WTC11 (cell line): ENCODE data around the gene KLHL11. TPM values are rescaled to one million over a fixed set of nuclear protein-coding genes. Genes with fewer than 3 reads are reported as not detected.

Experiments
- ATAC-seq: fragments of 200-7000 bp; cut with Tn5 transposase; 2 replicates; pipeline ENCODE4 v1.10.0; 2021; ENCODE audit warnings: mild to moderate bottlenecking, moderate library complexity
- CTCF ChIA-PET: fragments of 300-600 bp; sonication (Branson Sonifier 250); formaldehyde crosslinking; loops from one replicate; lab custom pipeline; 2021; ENCODE audit warnings: antibody characterized with exemption; lab: Charles Lee
- POLR2A ChIA-PET: fragments of 350-600 bp; sonication (Branson Sonifier 250); formaldehyde crosslinking; loops from one replicate; lab custom pipeline; 2021; ENCODE audit warnings: antibody characterized with exemption; lab: Charles Lee
- DNase-seq: peaks from one replicate; pipeline ENCODE4 v3.0.0; 2021; ENCODE audit warnings: low spot score
- H3K27ac Mint-ChIP-seq: 2 replicates; pipeline ENCODE4 v1.8.0; 2021; ENCODE audit warnings: mixed read lengths
- H3K27me3 Mint-ChIP-seq: 2 replicates; pipeline ENCODE4 v1.8.0; 2021; ENCODE audit warnings: low read depth, mild to moderate bottlenecking, moderate library complexity, mixed read lengths
- H3K36me3 Mint-ChIP-seq: 2 replicates; pipeline ENCODE4 v1.8.0; 2021; ENCODE audit warnings: mixed read lengths
- H3K4me1 Mint-ChIP-seq: 2 replicates; pipeline ENCODE4 v1.8.0; 2022; ENCODE audit warnings: mixed read lengths
- H3K4me3 Mint-ChIP-seq: 2 replicates; pipeline ENCODE4 v1.8.0; 2021; ENCODE audit warnings: mild to moderate bottlenecking, moderate library complexity, mixed read lengths
- H3K9me3 Mint-ChIP-seq: 2 replicates; pipeline ENCODE4 v1.8.0; 2021; ENCODE audit warnings: mixed read lengths
- ATF2 ChIP-seq: sonication (generic); formaldehyde crosslinking; IDR thresholded peaks from 2 replicates; pipeline ENCODE4 v1.8.1; 2022; ENCODE audit warnings: low read depth, missing genetic modification reagents, borderline replicate concordance
- CBFB ChIP-seq: sonication (generic); formaldehyde crosslinking; IDR thresholded peaks from 2 replicates; pipeline ENCODE4 v1.8.1; 2022; ENCODE audit warnings: mild to moderate bottlenecking, low read depth, missing genetic modification reagents
- E2F4 ChIP-seq: sonication (generic); formaldehyde crosslinking; IDR thresholded peaks from 2 replicates; pipeline ENCODE4 v1.8.1; 2022; ENCODE audit warnings: low read depth, mild to moderate bottlenecking, moderate library complexity, missing genetic modification reagents, borderline replicate concordance
- ELF4 ChIP-seq: sonication (generic); formaldehyde crosslinking; IDR thresholded peaks from 2 replicates; pipeline ENCODE4 v1.8.1; 2022; ENCODE audit warnings: low read depth, mild to moderate bottlenecking, moderate library complexity, missing genetic modification reagents
- ESRRA ChIP-seq: sonication (generic); formaldehyde crosslinking; IDR thresholded peaks from 2 replicates; pipeline ENCODE4 v1.8.1; 2022; ENCODE audit warnings: mild to moderate bottlenecking, missing genetic modification reagents, borderline replicate concordance
- FOXJ3 ChIP-seq: sonication (generic); formaldehyde crosslinking; IDR thresholded peaks from 2 replicates; pipeline ENCODE4 v1.9.0; 2021; ENCODE audit warnings: missing genetic modification reagents, mild to moderate bottlenecking, borderline replicate concordance
- FOXP1 ChIP-seq: sonication (generic); formaldehyde crosslinking; IDR thresholded peaks from 2 replicates; pipeline ENCODE4 v1.8.0; 2022; ENCODE audit warnings: missing genetic modification reagents, mild to moderate bottlenecking, moderate library complexity, borderline replicate concordance
- MAX ChIP-seq: sonication (generic); formaldehyde crosslinking; IDR thresholded peaks from 2 replicates; pipeline ENCODE4 v1.8.0; 2022; ENCODE audit warnings: mild to moderate bottlenecking, missing genetic modification reagents
- MXD4 ChIP-seq: fragments of 250-450 bp; sonication (Bioruptor Pico); IDR thresholded peaks from 2 replicates; pipeline ENCODE4 v1.8.0; 2021; ENCODE audit warnings: mild to moderate bottlenecking, moderate library complexity, borderline replicate concordance
- MYBL2 ChIP-seq: sonication (generic); formaldehyde crosslinking; IDR thresholded peaks from 2 replicates; pipeline ENCODE4 v1.8.1; 2023; ENCODE audit warnings: mild to moderate bottlenecking, moderate library complexity, missing genetic modification reagents
- RELA ChIP-seq: sonication (generic); formaldehyde crosslinking; IDR thresholded peaks from 2 replicates; pipeline ENCODE4 v1.8.1; 2022; ENCODE audit warnings: missing genetic modification reagents, mild to moderate bottlenecking, borderline replicate concordance
- SMAD3 ChIP-seq: sonication (generic); formaldehyde crosslinking; IDR thresholded peaks from 2 replicates; pipeline ENCODE4 v1.8.0; 2022; ENCODE audit warnings: missing genetic modification reagents, mild to moderate bottlenecking, borderline replicate concordance
- SOX15 ChIP-seq: fragments of 250-450 bp; sonication (Bioruptor Pico); IDR thresholded peaks from 2 replicates; pipeline ENCODE4 v1.9.0; 2021; ENCODE audit warnings: mild to moderate bottlenecking
- TEAD1 ChIP-seq: sonication (generic); formaldehyde crosslinking; IDR thresholded peaks from 2 replicates; pipeline ENCODE4 v1.8.0; 2022; ENCODE audit warnings: mild to moderate bottlenecking, missing genetic modification reagents
- ZNF138 ChIP-seq: sonication (generic); formaldehyde crosslinking; conservative IDR thresholded peaks from 2 replicates; pipeline ENCODE4 v1.8.1; 2022; ENCODE audit warnings: mild to moderate bottlenecking, moderate library complexity, missing genetic modification reagents
- ZNF232 ChIP-seq: sonication (generic); formaldehyde crosslinking; IDR thresholded peaks from 2 replicates; pipeline ENCODE4 v1.8.0; 2022; ENCODE audit warnings: mild to moderate bottlenecking, missing genetic modification reagents
- ZNF281 ChIP-seq: sonication (generic); formaldehyde crosslinking; IDR thresholded peaks from 2 replicates; pipeline ENCODE4 v1.8.0; 2023; ENCODE audit warnings: mild to moderate bottlenecking, missing genetic modification reagents
- ZNF396 ChIP-seq: fragments of 250-450 bp; sonication (Bioruptor Pico); IDR thresholded peaks from 2 replicates; pipeline ENCODE4 v1.8.0; 2021; ENCODE audit warnings: mild to moderate bottlenecking, moderate library complexity, borderline replicate concordance
- total RNA-seq: library from RNA; stranded (reverse); gene quantifications from 3 replicates; pipeline ENCODE4 v1.2.3, GENCODE V29; 2021
- TF ChIP-seq, protein P1 (sequence below): sonication (generic); formaldehyde crosslinking; IDR thresholded peaks from 2 replicates; pipeline ENCODE4 v1.8.1; 2022; ENCODE audit warnings: mild to moderate bottlenecking, moderate library complexity, missing genetic modification reagents
- TF ChIP-seq, protein P2 (sequence below): sonication (generic); formaldehyde crosslinking; IDR thresholded peaks from 2 replicates; pipeline ENCODE4 v1.8.1; 2023; ENCODE audit warnings: mild to moderate bottlenecking, moderate library complexity, missing genetic modification reagents
- TF ChIP-seq, protein P3 (sequence below): fragments of 250-450 bp; sonication (Bioruptor Pico); IDR thresholded peaks from 2 replicates; pipeline ENCODE4 v2.1.2; 2022; ENCODE audit warnings: mild to moderate bottlenecking, moderate library complexity

The KLHL11 gene
- total RNA-seq, 1 experiment from 2014 or later, result 15.0 TPM

DNA sequence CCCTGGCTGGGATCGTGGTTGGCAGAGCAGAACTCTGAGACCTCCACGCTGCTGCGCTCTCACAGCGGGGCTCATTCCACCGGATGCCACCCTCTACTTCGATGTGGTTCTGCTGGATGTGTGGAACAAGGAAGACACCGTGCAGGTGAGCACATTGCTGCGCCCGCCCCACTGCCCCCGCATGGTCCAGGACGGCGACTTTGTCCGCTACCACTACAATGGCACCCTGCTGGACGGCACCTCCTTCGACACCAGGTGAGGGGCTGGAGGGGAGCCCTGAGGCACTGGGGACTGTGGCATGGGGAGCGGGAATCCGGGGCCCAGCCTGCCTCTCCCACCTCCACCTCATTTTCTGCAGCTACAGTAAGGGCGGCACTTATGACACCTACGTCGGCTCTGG lies 47.2 kb downstream of the KLHL11 start (continued):
- TF ChIP-seq MAX (no peak), RELA (no peak)
- TF ChIP-seq, protein P1, sequence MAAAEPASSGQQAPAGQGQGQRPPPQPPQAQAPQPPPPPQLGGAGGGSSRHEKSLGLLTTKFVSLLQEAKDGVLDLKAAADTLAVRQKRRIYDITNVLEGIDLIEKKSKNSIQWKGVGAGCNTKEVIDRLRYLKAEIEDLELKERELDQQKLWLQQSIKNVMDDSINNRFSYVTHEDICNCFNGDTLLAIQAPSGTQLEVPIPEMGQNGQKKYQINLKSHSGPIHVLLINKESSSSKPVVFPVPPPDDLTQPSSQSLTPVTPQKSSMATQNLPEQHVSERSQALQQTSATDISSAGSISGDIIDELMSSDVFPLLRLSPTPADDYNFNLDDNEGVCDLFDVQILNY (CRISPR knock-in tag), result no peak
- TF ChIP-seq, all 79 proteins: peak for 0

- Mint-ChIP-seq H3K4me3 (no peak overlapping the region), H3K27ac (peak overlapping the region; percentile 60; the same call in 1 of the 2 replicates), H3K4me1 (peaks cover 27% of the 10 kb centered on the region), H3K9me3 (no peaks in the 10 kb centered on the region), H3K36me3 (peaks cover 15% of the 10 kb centered on the region), H3K27me3 (no peaks in the 10 kb centered on the region)
- CTCF ChIA-PET, result no interaction called here
- DNase-seq, result no peak
- TF ChIP-seq MXD4 (CRISPR knock-in tag), result no peak
- no peak for TF ChIP-seq ZNF396 (CRISPR knock-in tag)
- TF ChIP-seq CBFB (CRISPR knock-in tag), result no peak
- TF ChIP-seq FOXJ3 (CRISPR knock-in tag), result no peak
- no peak for TF ChIP-seq ZNF138 (CRISPR knock-in tag)
- no peak for TF ChIP-seq ESRRA (CRISPR knock-in tag)
- TF ChIP-seq SMAD3 (CRISPR knock-in tag), result no peak
- no peak for TF ChIP-seq ZNF232 (CRISPR knock-in tag)
- no peak for TF ChIP-seq FOXP1 (CRISPR knock-in tag)
- TF ChIP-seq, protein P2, sequence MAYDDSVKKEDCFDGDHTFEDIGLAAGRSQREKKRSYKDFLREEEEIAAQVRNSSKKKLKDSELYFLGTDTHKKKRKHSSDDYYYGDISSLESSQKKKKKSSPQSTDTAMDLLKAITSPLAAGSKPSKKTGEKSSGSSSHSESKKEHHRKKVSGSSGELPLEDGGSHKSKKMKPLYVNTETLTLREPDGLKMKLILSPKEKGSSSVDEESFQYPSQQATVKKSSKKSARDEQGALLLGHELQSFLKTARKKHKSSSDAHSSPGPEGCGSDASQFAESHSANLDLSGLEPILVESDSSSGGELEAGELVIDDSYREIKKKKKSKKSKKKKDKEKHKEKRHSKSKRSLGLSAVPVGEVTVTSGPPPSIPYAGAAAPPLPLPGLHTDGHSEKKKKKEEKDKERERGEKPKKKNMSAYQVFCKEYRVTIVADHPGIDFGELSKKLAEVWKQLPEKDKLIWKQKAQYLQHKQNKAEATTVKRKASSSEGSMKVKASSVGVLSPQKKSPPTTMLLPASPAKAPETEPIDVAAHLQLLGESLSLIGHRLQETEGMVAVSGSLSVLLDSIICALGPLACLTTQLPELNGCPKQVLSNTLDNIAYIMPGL, result no peak
- no peak for TF ChIP-seq ZNF281 (CRISPR knock-in tag)
- no peak for TF ChIP-seq ATF2
- no peak for ATAC-seq
- POLR2A ChIA-PET, result no interaction called here
Observed at GRCh38 chr17:41816637-41817320, 48.4 kb downstream of the KLHL11 start.

DNA sequence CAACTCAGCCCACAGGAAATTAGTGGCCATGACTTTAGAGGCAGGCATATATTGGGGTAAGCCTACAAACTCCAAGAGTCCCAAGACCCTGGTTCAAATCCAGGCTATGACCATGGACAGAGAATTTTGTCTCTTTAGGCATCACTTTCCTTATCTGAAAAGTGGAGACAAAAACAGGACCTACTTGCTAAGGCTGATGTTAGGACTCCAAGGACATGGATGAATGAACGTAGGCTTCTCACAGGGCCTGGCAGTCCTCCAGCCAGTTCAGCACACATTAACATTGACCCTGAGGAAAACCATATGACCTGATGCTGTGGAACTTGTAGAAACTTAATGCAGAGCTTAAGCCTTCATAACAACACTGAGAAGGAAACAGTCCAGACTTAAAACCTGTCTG lies 51.0 kb downstream of the KLHL11 start:
- Mint-ChIP-seq H3K4me3 (peak overlapping the region; percentile 98), H3K9me3 (no peaks in the 10 kb centered on the region), H3K4me1 (peaks cover 33% of the 10 kb centered on the region), H3K27ac (no peak overlapping the region), H3K36me3 (peaks cover 21% of the 10 kb centered on the region), H3K27me3 (peaks cover 7% of the 10 kb centered on the region)
- ATAC-seq (no peak), DNase-seq (no peak)
- CTCF ChIA-PET, result interaction anchor here (1.1 kb wide), 1 partner anchor 14 kb away, joined by 3 read pairs; no protein-coding TSS in a partner anchor
- POLR2A ChIA-PET, result interaction anchor here (0.9 kb wide), 1 partner anchor 28 kb away, joined by 3 read pairs; the partner anchor contains the start of gene JUP
- no peak for TF ChIP-seq TEAD1 (CRISPR knock-in tag)
- TF ChIP-seq SOX15, result no peak
- TF ChIP-seq E2F4 (CRISPR knock-in tag), result no peak
- no peak for TF ChIP-seq ELF4
- TF ChIP-seq MYBL2 (CRISPR knock-in tag), result no peak
- no peak for TF ChIP-seq ESRRA (CRISPR knock-in tag)
- TF ChIP-seq, protein P3, sequence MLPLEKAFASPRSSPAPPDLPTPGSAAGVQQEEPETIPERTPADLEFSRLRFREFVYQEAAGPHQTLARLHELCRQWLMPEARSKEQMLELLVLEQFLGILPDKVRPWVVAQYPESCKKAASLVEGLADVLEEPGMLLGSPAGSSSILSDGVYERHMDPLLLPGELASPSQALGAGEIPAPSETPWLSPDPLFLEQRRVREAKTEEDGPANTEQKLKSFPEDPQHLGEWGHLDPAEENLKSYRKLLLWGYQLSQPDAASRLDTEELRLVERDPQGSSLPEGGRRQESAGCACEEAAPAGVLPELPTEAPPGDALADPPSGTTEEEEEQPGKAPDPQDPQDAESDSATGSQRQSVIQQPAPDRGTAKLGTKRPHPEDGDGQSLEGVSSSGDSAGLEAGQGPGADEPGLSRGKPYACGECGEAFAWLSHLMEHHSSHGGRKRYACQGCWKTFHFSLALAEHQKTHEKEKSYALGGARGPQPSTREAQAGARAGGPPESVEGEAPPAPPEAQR, result no peak
